HG02678 (cell line): Measurements from ENCODE around the gene EVI2B.
"Not testable (repeated sequence)": the region's sequence is repeated elsewhere in the genome, so short reads cannot be mapped to it uniquely, and the experiment has no call there.

ENCODE experiments used
- ATAC-seq: cut with Tn5 transposase; IDR thresholded peaks from one replicate; pipeline ENCODE4 v1.9.1; 2021; ENCODE audit warnings: mild to moderate bottlenecking, moderate library complexity; ENCODE audit not compliant: unreplicated experiment

EVI2B gene

GRCh38 chr17:31272803-31273202 is 41.1 kb downstream of the EVI2B start:
- no peak for ATAC-seq

GRCh38 chr17:31272236-31272635 is 41.6 kb downstream of the EVI2B start:
- no peak for ATAC-seq

- no peak for ATAC-seq
Measured at GRCh38 chr17:31269578-31269983, 44.3 kb downstream of the EVI2B start.

- ATAC-seq: no peak
Measured at GRCh38 chr17:31269036-31269577, 44.7 kb downstream of the EVI2B start.

- no peak for ATAC-seq
Measured at GRCh38 chr17:31266042-31266441, 47.8 kb downstream of the EVI2B start.

- not testable (repeated sequence) for ATAC-seq
Measured at GRCh38 chr17:31262923-31263322, 50.9 kb downstream of the EVI2B start.

- no peak for ATAC-seq
Measured at GRCh38 chr17:31261601-31262000, 52.3 kb downstream of the EVI2B start.

GRCh38 chr17:31260151-31260550 is 53.7 kb downstream of the EVI2B start:
- no peak for ATAC-seq

- ATAC-seq: no peak
Measured at GRCh38 chr17:31256936-31257335, 56.9 kb downstream of the EVI2B start.

GRCh38 chr17:31254654-31255053 is 59.2 kb downstream of the EVI2B start:
- ATAC-seq: no peak
